A673 (cell line): ENCODE measurements around the gene AKAP1. TPM values are rescaled to one million over a fixed set of nuclear protein-coding genes. Genes with fewer than 3 reads are reported as not detected.

Experiments used
- BruUV-seq: library from RNA; stranded (reverse); fragments of 400-500 nt; replicated peaks from 2 replicates; lab custom pipeline; 2021; lab: Mats Ljungman, UMichigan
- CTCF ChIA-PET: fragments of 300-600 bp; sonication (Branson Sonifier 250); formaldehyde crosslinking; loops from one replicate; lab custom pipeline; 2022; ENCODE audit warnings: antibody characterized with exemption; lab: Charles Lee
- POLR2A ChIA-PET: fragments of 300-600 bp; sonication (Branson Sonifier 250); formaldehyde crosslinking; loops from one replicate; lab custom pipeline; 2022; ENCODE audit warnings: antibody characterized with exemption; ENCODE audit not compliant: low non-redundant PET; lab: Charles Lee
- DNase-seq: peaks from one replicate; pipeline ENCODE4 v3.0.0-alpha.2; 2015; ENCODE audit warnings: low spot score
- H3K27ac ChIP-seq: fragments of 200-600 bp; sonication (generic); 2 replicates; pipeline ENCODE4 v1.5.1; 2016; ENCODE audit warnings: mixed run types, low read depth, mild to moderate bottlenecking, mixed read lengths, antibody characterized with exemption, low read length; ENCODE audit not compliant: poor library complexity, severe bottlenecking
- H3K27me3 ChIP-seq: fragments of 200-600 bp; sonication (generic); replicated peaks from 2 replicates; pipeline ENCODE4 v1.6.1; 2017; ENCODE audit warnings: mixed run types, low read depth, mild to moderate bottlenecking, mixed read lengths, antibody characterized with exemption, low read length; ENCODE audit not compliant: insufficient read depth, poor library complexity
- H3K36me3 ChIP-seq: fragments of 200-600 bp; sonication (generic); 2 replicates; pipeline ENCODE4 v1.6.1; 2016; ENCODE audit warnings: mixed run types, mild to moderate bottlenecking, mixed read lengths, antibody characterized with exemption, low read length; ENCODE audit not compliant: insufficient read depth, poor library complexity, severe bottlenecking
- H3K4me1 ChIP-seq: fragments of 200-600 bp; sonication (generic); 2 replicates; pipeline ENCODE4 v1.6.1; 2017; ENCODE audit warnings: mixed run types, mild to moderate bottlenecking, mixed read lengths, antibody characterized with exemption, low read length; ENCODE audit not compliant: insufficient read depth, poor library complexity, severe bottlenecking
- H3K4me3 ChIP-seq: fragments of 200-600 bp; sonication (generic); 2 replicates; pipeline ENCODE4 v1.5.1; 2016; ENCODE audit warnings: low read depth, mixed run types, mild to moderate bottlenecking, mixed read lengths, low read length; ENCODE audit not compliant: poor library complexity, severe bottlenecking
- H3K9me3 ChIP-seq: fragments of 200-600 bp; sonication (generic); 2 replicates; pipeline ENCODE4 v1.6.1; 2016; ENCODE audit warnings: mixed run types, low read depth, mild to moderate bottlenecking, mixed read lengths, antibody characterized with exemption, low read length; ENCODE audit not compliant: poor library complexity, severe bottlenecking
- EZH2 ChIP-seq: fragments of 200-600 bp; sonication (generic); IDR thresholded peaks from 2 replicates; pipeline ENCODE4 v1.6.1; 2017; ENCODE audit warnings: borderline replicate concordance, low read depth, mild to moderate bottlenecking, mixed read lengths, antibody characterized with exemption, low read length; ENCODE audit not compliant: poor library complexity, severe bottlenecking
- intact Hi-C: fragments of 100-400 bp; cut with micrococcal nuclease; formaldehyde crosslinking; loops from one replicate; pipeline ENCODE4 v1.10.0; 2022; ENCODE audit not compliant: unreplicated experiment
- total RNA-seq: library from RNA; stranded (reverse); gene quantifications from 2 replicates; pipeline ENCODE4 v1.2.3, GENCODE V29; 2021
- TF ChIP-seq, protein P1 (sequence below): fragments of 300-800, 200-600 bp; sonication (generic); conservative IDR thresholded peaks from 2 replicates; pipeline ENCODE4 v1.5.1; 2017; ENCODE audit warnings: low read depth, mild to moderate bottlenecking, antibody characterized with exemption, low read length, moderate library complexity, mixed read lengths

The AKAP1 gene
- total RNA-seq, 1 experiment from 2014 or later, result 43.4 TPM

GRCh38 chr17:57110579-57111325, 25.7 kb downstream of the AKAP1 start:
- no peak for TF ChIP-seq EZH2
- TF ChIP-seq, protein P1, sequence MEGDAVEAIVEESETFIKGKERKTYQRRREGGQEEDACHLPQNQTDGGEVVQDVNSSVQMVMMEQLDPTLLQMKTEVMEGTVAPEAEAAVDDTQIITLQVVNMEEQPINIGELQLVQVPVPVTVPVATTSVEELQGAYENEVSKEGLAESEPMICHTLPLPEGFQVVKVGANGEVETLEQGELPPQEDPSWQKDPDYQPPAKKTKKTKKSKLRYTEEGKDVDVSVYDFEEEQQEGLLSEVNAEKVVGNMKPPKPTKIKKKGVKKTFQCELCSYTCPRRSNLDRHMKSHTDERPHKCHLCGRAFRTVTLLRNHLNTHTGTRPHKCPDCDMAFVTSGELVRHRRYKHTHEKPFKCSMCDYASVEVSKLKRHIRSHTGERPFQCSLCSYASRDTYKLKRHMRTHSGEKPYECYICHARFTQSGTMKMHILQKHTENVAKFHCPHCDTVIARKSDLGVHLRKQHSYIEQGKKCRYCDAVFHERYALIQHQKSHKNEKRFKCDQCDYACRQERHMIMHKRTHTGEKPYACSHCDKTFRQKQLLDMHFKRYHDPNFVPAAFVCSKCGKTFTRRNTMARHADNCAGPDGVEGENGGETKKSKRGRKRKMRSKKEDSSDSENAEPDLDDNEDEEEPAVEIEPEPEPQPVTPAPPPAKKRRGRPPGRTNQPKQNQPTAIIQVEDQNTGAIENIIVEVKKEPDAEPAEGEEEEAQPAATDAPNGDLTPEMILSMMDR, result no peak
- no peak overlapping the region for H3K4me3 ChIP-seq
- ChIA-PET POLR2A (no interaction called here), CTCF (no interaction called here)
- no peak for DNase-seq
- no peaks in the 10 kb centered on the region for H3K27me3 ChIP-seq
- peaks cover 4% of the 10 kb centered on the region for H3K36me3 ChIP-seq
- intact Hi-C loops, result no loop called here
- peaks cover 13% of the 10 kb centered on the region for H3K4me1 ChIP-seq
- BruUV-seq, result no TSS peak
- H3K27ac ChIP-seq, result peak overlapping the region; percentile 7
- no peaks in the 10 kb centered on the region for H3K9me3 ChIP-seq

DNA sequence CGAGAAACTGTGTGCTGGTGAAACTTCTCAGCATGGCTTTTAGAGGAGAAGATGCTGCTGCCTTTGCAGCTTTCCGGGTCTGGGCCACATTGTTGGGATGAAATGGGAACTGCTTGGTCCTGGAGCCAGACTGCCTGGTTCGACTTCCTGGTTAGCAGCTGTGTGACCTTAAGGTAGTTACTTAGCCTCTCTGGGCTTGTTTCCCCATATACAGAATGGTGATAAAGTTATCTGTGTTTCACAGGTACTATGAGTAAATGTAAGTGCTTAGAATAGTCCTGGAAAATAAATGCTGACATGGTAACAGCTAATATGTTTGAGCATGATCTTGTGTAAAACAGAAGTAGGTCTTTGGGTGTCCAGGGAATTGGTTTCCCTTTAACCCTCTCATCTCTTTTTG, 26.3 kb downstream of the AKAP1 start:
- intact Hi-C loops, result no loop called here
- no peak for DNase-seq
- H3K4me3 ChIP-seq, result no peak overlapping the region
- H3K36me3 ChIP-seq, result peaks cover 4% of the 10 kb centered on the region
- H3K4me1 ChIP-seq, result peaks cover 13% of the 10 kb centered on the region
- TF ChIP-seq, protein P1, result no peak
- no peak for TF ChIP-seq EZH2
- no peaks in the 10 kb centered on the region for H3K27me3 ChIP-seq
- BruUV-seq, result no TSS peak
- peak overlapping the region; percentile 7 for H3K27ac ChIP-seq
- POLR2A ChIA-PET, result no interaction called here
- CTCF ChIA-PET, result no interaction called here
- H3K9me3 ChIP-seq, result no peaks in the 10 kb centered on the region

DNA sequence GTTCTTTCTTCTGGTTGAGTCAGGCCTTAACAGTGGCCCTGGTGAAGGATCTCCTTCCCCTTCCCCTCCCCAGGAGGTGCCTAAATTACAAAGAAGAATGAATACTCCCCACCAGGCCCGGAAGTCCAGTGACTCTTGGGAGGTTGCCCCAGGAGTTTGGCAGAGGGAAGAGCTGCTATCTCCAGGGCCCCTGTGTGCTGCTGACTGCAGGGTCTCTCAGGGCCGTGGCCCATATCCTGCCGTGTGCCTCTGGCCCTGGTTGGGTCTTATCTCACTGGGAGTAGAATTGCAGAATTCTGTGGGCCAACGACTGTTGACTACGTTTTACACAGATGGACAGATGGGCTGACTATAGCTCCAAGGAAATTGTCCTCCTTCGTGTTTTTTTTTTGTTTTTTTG, 28.0 kb downstream of the AKAP1 start:
- intact Hi-C loops, result no loop called here
- no peaks in the 10 kb centered on the region for H3K27me3 ChIP-seq
- H3K27ac ChIP-seq, result no peak overlapping the region
- CTCF ChIA-PET, result interaction anchor here (0.7 to 0.8 kb wide), 2 partner anchors 563 to 733 kb away, joined by 3 to 16 read pairs; no protein-coding TSS in a partner anchor
- DNase-seq, result peak; percentile 53
- POLR2A ChIA-PET, result no interaction called here
- H3K4me1 ChIP-seq, result peaks cover 13% of the 10 kb centered on the region
- no peak overlapping the region for H3K4me3 ChIP-seq
- H3K36me3 ChIP-seq, result peaks cover 8% of the 10 kb centered on the region
- BruUV-seq, result no TSS peak
- TF ChIP-seq, protein P1, result no peak
- no peak for TF ChIP-seq EZH2
- H3K9me3 ChIP-seq, result no peaks in the 10 kb centered on the region
